HCT116 (cell line): ENCODE data around the gene STPG1.

Experiments
- CEBPB ChIP-seq: IDR thresholded peaks from 2 replicates; pipeline ENCODE4 v1.6.1; 2012; ENCODE audit warnings: low read depth
- CTCF ChIP-seq, 3 experiments: fragments of 200-600 bp in 1 of 3; sonication (generic) in 1 of 3; IDR thresholded peaks in 2 of 3; conservative IDR thresholded peaks in 1 of 3; 2 replicates each; pipeline ENCODE4 v1.5.1; 2012 to 2017; ENCODE audit warnings: low read depth in 2 of 3, low read length in 2 of 3, antibody characterized with exemption in 1 of 3, borderline replicate concordance in 1 of 3, control low read depth in 1 of 3, mild to moderate bottlenecking in 1 of 3, mixed read lengths in 1 of 3, mixed run types in 1 of 3, moderate library complexity in 1 of 3; ENCODE audit not compliant: insufficient read depth in 1 of 3
- EGR1 ChIP-seq: IDR thresholded peaks from 2 replicates; pipeline ENCODE4 v1.6.1; 2012; ENCODE audit warnings: low read depth
- ELF1 ChIP-seq: IDR thresholded peaks from 2 replicates; pipeline ENCODE4 v1.6.1; 2012; ENCODE audit warnings: low read depth, borderline replicate concordance
- EZH2 ChIP-seq: fragments of 200-600 bp; sonication (generic); IDR thresholded peaks from 2 replicates; pipeline ENCODE4 v1.6.1; 2017; ENCODE audit warnings: antibody characterized with exemption, mixed run types
- EZH2phosphoT487 ChIP-seq: fragments of 200-600 bp; IDR thresholded peaks from 2 replicates; pipeline ENCODE4 v1.6.1; 2018; ENCODE audit warnings: antibody characterized with exemption, borderline replicate concordance
- JUND ChIP-seq: IDR thresholded peaks from 2 replicates; pipeline ENCODE4 v1.6.1; 2012
- POLR2A ChIP-seq: IDR thresholded peaks from 2 replicates; pipeline ENCODE4 v1.7.0; 2011; ENCODE audit warnings: borderline replicate concordance; ENCODE audit not compliant: insufficient read depth, insufficient read length; ENCODE audit errors: extremely low read depth
- POLR2AphosphoS5 ChIP-seq: IDR thresholded peaks from 2 replicates; pipeline ENCODE4 v1.6.1; 2011; ENCODE audit warnings: mild to moderate bottlenecking, low read depth, low read length, moderate library complexity
- REST ChIP-seq: IDR thresholded peaks from 2 replicates; pipeline ENCODE4 v1.6.1; 2012; ENCODE audit warnings: low read depth
- ZBTB33 ChIP-seq: IDR thresholded peaks from 2 replicates; pipeline ENCODE4 v1.6.1; 2011; ENCODE audit warnings: mild to moderate bottlenecking, low read length, moderate library complexity; ENCODE audit not compliant: insufficient replicate concordance; ENCODE audit errors: extremely low read depth
- ZFX ChIP-seq: fragments of 450-650 bp; IDR thresholded peaks from 2 replicates; pipeline ENCODE4 v1.6.1; 2017

- TF ChIP-seq ELF1 (no peak), CEBPB (no peak), CTCF (IDR thresholded peaks at IDR 0.05 in 2 of 3, conservative IDR thresholded peaks at IDR 0.05 in 1 of 3; ENCODE audit: borderline replicate concordance in 1 of 3, insufficient read depth in 1 of 3, low read depth in 2 of 3, low read length in 2 of 3) (no peak), EGR1 (no peak), EZH2 (no peak), POLR2A (no peak), ZBTB33 (no peak), ZFX (no peak), POLR2AphosphoS5 (no peak), EZH2phosphoT487 (no peak), JUND (no peak), REST (no peak)
These were observed 29.2 kb upstream of the STPG1 start for GRCh38 chr1:24442764-24443163.
